Testis (tissue), 3 donors: ENCODE measurements around the gene COG8. TPM values are rescaled to one million over a fixed set of nuclear protein-coding genes. Genes with fewer than 3 reads are reported as not detected.

Experiments used
- DNase-seq: peaks from one replicate; pipeline ENCODE4 v3.0.0-alpha.2; 2019
- H3K27ac ChIP-seq, 2 donors: fragments of 200-600 bp; sonication (generic); one replicate each; pipeline ENCODE4 v1.5.1; 2019
- H3K27me3 ChIP-seq: fragments of 200-600 bp; sonication (generic); one replicate; pipeline ENCODE4 v1.5.1; 2019
- H3K36me3 ChIP-seq: fragments of 200-600 bp; sonication (generic); one replicate; pipeline ENCODE4 v1.5.1; 2017; ENCODE audit warnings: low read depth; ENCODE audit errors: missing control alignments
- H3K4me1 ChIP-seq: fragments of 200-600 bp; sonication (generic); one replicate; pipeline ENCODE4 v1.5.1; 2019
- H3K4me3 ChIP-seq, 2 donors: fragments of 200-600 bp; sonication (generic); one replicate each; pipeline ENCODE4 v1.5.1; 2017 to 2019
- H3K9me3 ChIP-seq: fragments of 200-600 bp; sonication (generic); one replicate; pipeline ENCODE4 v1.5.1; 2017
- POLR2A ChIP-seq: fragments of 450-650 bp; IDR thresholded peaks from one replicate; pipeline ENCODE4 v1.6.1; 2017; ENCODE audit warnings: antibody characterized with exemption, mild to moderate bottlenecking, moderate library complexity
- WGBS, 2 donors: methylation state at CpG; one replicate each; pipeline ENCODE4 v1.1.5; 2018; 5-methylcytosine and 5-hydroxymethylcytosine counted together
- intact Hi-C: fragments of 100-400 bp; cut with DNase I; formaldehyde crosslinking; loops from one replicate; pipeline ENCODE4 v1.15.1; 2023; ENCODE audit warnings: low total_unique reads
- polyA plus RNA-seq: library from polyadenylated mRNA; stranded (reverse); fragments of 350-450 nt; fragmentation: Illumina TruSeq; extraction: RNeasy Lipid Tissue Mini Kit (QIAGEN cat#74804); gene quantifications from one replicate; pipeline ENCODE4 v1.2.3, GENCODE V29; 2014; ENCODE audit warnings: low read depth, low replicate concordance; ENCODE audit not compliant: insufficient read depth
- total RNA-seq, 2 donors: library from RNA; depleted of rRNA; stranded (reverse); fragments of >200 nt; gene quantifications; one replicate each; pipeline ENCODE4 v1.2.3, GENCODE V29; 2016
- TF ChIP-seq, protein P1 (sequence below), 3 experiments: fragments of 450-650 bp in 2 of 3; fragments of 200-600 bp in 1 of 3; sonication (generic) in 1 of 3; IDR thresholded peaks; one replicate each; pipeline ENCODE4 v1.5.1; 2016 to 2019; ENCODE audit warnings: antibody characterized with exemption in 3 of 3, mild to moderate bottlenecking in 2 of 3, moderate library complexity in 1 of 3

Gene COG8
- total and polyA plus RNA-seq, 3 donors from 2014 or later = 74.1 to 96.6 (median 90.8) TPM

DNA sequence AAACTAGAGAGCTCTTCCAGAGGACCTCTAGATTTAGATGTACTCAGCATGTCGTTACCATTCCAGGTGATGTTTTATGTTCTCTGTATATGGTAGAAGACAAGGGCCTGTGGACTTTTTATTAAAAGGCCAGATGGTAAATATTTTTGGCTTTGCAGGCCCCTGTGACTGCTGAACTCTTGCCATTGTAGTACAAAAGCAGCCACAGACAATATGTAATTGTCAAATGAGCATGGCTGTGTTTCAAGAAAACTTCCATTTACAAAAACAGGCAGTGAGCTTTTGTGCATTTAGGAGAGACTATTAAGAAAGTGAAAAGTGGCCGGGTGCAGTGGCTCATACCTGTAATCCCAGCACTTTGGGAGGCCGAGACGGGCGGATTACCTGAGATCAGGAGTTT, 4.8 kb upstream of the COG8 start:
- H3K27ac ChIP-seq = no peak overlapping the region
- H3K27me3 ChIP-seq = no peaks in the 10 kb centered on the region
- H3K36me3 ChIP-seq = no peaks in the 10 kb centered on the region
- no peak overlapping the region for H3K4me3 ChIP-seq
- 94 to 96% methylated on average over 5 of the region's 5 CpGs for WGBS, 2 donors
- DNase-seq = no peak
- H3K4me1 ChIP-seq = peaks cover 8% of the 10 kb centered on the region
- TF ChIP-seq, protein P1, sequence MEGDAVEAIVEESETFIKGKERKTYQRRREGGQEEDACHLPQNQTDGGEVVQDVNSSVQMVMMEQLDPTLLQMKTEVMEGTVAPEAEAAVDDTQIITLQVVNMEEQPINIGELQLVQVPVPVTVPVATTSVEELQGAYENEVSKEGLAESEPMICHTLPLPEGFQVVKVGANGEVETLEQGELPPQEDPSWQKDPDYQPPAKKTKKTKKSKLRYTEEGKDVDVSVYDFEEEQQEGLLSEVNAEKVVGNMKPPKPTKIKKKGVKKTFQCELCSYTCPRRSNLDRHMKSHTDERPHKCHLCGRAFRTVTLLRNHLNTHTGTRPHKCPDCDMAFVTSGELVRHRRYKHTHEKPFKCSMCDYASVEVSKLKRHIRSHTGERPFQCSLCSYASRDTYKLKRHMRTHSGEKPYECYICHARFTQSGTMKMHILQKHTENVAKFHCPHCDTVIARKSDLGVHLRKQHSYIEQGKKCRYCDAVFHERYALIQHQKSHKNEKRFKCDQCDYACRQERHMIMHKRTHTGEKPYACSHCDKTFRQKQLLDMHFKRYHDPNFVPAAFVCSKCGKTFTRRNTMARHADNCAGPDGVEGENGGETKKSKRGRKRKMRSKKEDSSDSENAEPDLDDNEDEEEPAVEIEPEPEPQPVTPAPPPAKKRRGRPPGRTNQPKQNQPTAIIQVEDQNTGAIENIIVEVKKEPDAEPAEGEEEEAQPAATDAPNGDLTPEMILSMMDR (IDR thresholded peaks at IDR 0.05) = no peak
- no peak for TF ChIP-seq POLR2A
- no peaks in the 10 kb centered on the region for H3K9me3 ChIP-seq
- intact Hi-C loops = no loop called here

DNA sequence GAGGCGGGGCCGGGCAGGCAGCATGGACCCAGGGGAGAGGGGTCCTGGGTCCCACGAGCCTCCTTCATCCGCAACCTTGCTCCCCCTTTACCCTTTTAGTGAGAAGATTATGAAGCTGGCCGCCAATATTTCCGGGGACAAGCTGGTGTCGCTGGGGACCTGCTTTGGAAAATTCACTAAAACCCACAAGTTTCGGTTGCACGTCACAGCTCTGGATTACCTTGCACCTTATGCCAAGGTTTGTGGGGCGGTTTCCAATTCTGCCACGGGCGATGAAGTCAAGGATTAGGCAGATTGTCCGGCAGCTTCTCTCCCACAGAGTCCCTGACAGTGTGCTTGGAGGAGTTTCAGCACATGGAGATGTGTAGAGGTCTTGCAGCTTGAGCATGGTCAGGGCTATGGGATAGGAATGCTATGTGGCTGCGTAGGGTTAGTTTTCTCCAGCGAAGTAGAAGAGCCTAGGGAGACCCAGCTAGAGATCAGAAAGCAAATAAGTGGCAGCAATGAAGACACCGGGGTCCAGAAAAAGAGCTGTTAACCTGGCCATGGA, 806 bp upstream of the COG8 start:
- intact Hi-C loops = no loop called here
- peak overlapping the region; percentile 84 to 86 for H3K27ac ChIP-seq
- H3K4me3 ChIP-seq = peak overlapping the region; percentile 85 to 90
- no peaks in the 10 kb centered on the region for H3K9me3 ChIP-seq
- 3 to 6% methylated on average over 14 to 16 of the region's 16 CpGs for whole genome bisulfite sequencing, 2 donors
- no peaks in the 10 kb centered on the region for H3K36me3 ChIP-seq
- H3K4me1 ChIP-seq = peaks cover 16% of the 10 kb centered on the region
- no peaks in the 10 kb centered on the region for H3K27me3 ChIP-seq
- no peak for DNase-seq
- TF ChIP-seq, protein P1 (IDR thresholded peaks at IDR 0.05) = no peak
- TF ChIP-seq POLR2A = no peak

DNA sequence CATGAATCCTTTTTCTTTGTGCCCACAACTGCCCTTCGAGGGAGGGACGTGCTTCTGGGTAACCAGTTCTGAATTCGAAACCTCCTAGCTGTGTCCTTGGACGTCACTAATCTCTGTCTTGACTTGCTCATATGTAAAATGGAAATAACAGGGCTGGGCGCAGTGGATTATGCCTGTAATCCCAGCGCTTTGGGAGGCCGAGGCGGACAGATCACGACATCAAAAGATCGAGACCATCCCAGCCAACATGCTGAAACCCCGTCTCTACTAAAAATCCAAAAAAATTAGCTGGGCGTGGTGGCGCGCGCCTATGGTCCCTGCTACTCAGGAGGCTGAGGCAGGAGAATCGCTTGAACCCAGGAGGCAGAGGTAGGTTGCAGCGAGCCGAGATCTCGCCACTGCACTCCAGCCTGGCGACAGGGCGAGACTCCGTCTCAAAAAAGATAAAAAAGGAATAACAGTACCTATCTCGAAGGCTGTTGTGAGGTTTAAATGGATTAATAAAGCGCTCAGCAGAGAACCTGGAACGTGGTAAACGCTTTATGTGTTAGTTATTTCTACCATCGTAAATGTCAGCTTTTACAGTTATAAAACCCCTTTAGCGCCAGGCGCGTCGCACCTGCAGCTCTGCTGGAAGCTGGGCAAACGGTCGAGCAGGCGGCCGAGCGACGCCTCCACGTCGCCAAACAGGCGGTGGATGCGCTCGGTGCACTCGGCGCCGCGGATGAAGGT, 641 bp downstream of the COG8 start:
- Histone ChIP-seq H3K27me3 (no peaks in the 10 kb centered on the region), H3K27ac (peak overlapping the region; percentile 84 to 86), H3K4me1 (peaks cover 16% of the 10 kb centered on the region), H3K4me3 (peak overlapping the region; percentile 85 to 90), H3K9me3 (no peaks in the 10 kb centered on the region), H3K36me3 (no peaks in the 10 kb centered on the region)
- TF ChIP-seq POLR2A = no peak
- TF ChIP-seq, protein P1 (IDR thresholded peaks at IDR 0.05) = no peak
- intact Hi-C loops = no loop called here
- no peak for DNase-seq
- 15 to 20% methylated on average over 26 to 46 of the region's 46 CpGs for WGBS, 2 donors

DNA sequence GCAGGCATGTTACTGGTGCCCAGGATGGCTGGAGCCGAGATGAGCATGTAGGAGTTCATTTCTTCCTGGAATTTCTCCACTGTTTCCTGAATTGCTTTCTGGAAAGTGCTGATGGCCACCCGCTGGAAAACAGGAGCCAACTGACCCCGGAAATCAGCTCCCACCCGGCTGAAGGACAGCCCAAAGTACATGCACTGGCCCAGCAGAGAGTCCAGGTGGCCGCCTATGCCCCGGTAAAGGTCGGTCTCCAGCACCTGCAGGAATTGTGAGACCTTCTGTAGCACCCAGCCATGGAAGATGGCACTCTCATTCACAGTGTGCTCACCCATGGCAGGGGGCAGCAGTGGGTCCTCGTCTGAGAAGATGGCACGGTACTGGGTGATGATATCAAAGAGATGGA, 4.7 kb downstream of the COG8 start:
- TF ChIP-seq, protein P1 (IDR thresholded peaks at IDR 0.05) = no peak
- no peak for TF ChIP-seq POLR2A
- no peak overlapping the region for H3K27ac ChIP-seq
- no peaks in the 10 kb centered on the region for H3K9me3 ChIP-seq
- no peak overlapping the region for H3K4me3 ChIP-seq
- peaks cover 13% of the 10 kb centered on the region for H3K4me1 ChIP-seq
- H3K27me3 ChIP-seq = no peaks in the 10 kb centered on the region
- intact Hi-C loops = no loop called here
- 91 to 95% methylated on average over 6 to 9 of the region's 9 CpGs for WGBS, 2 donors
- DNase-seq = no peak
- no peaks in the 10 kb centered on the region for H3K36me3 ChIP-seq
